HL-60 (cell line): ENCODE results near the gene RYR3.

Source experiments
- DNase-seq, 2 experiments: peaks; one replicate each; pipeline ENCODE4 v3.0.0-alpha.2; 2010 to 2020; ENCODE audit warnings: low read depth in 1 of 2, low spot score in 1 of 2
- H3K27ac ChIP-seq: fragments of 250-450 bp; sonication (Bioruptor Pico); replicated peaks from 2 replicates; pipeline ENCODE4 v1.5.1; 2020; ENCODE audit warnings: mild to moderate bottlenecking, moderate library complexity
- H3K27me3 ChIP-seq: fragments of 250-450 bp; sonication (Bioruptor Pico); 2 replicates; pipeline ENCODE4 v1.5.1; 2021; ENCODE audit warnings: mild to moderate bottlenecking, moderate library complexity; ENCODE audit not compliant: insufficient read depth, poor library complexity, severe bottlenecking
- H3K4me3 ChIP-seq: replicated peaks from 2 replicates; pipeline ENCODE4 v1.5.1; 2011; ENCODE audit warnings: mild to moderate bottlenecking, control low read depth, low read length; ENCODE audit not compliant: insufficient read depth
- CTCF ChIP-seq: IDR thresholded peaks from one replicate; pipeline ENCODE4 v1.5.1; 2011; ENCODE audit warnings: low read length, control low read depth, inconsistent platforms; ENCODE audit not compliant: insufficient read depth
- GABPA ChIP-seq: IDR thresholded peaks from 2 replicates; pipeline ENCODE4 v1.6.1; 2012; ENCODE audit warnings: low read depth
- POLR2AphosphoS5 ChIP-seq: IDR thresholded peaks from 2 replicates; pipeline ENCODE4 v1.6.1; 2012; ENCODE audit warnings: low read depth
- REST ChIP-seq: IDR thresholded peaks from 2 replicates; pipeline ENCODE4 v1.6.1; 2012; ENCODE audit warnings: low read depth; ENCODE audit not compliant: insufficient replicate concordance
- SPI1 ChIP-seq: IDR thresholded peaks from 2 replicates; pipeline ENCODE4 v1.6.1; 2012; ENCODE audit warnings: low read depth, mild to moderate bottlenecking, borderline replicate concordance

Gene RYR3

GRCh38 chr15:33445984-33446383 lies 135.2 kb downstream of the RYR3 start:
- TF ChIP-seq SPI1 (no peak), GABPA (no peak), REST (no peak), POLR2AphosphoS5 (no peak), CTCF (no peak)
- DNase-seq, result no peak
- no peak overlapping the region for H3K4me3 ChIP-seq
- no peak overlapping the region for H3K27ac ChIP-seq
- H3K27me3 ChIP-seq, result peaks cover 9% of the 10 kb centered on the region

GRCh38 chr15:33448151-33448550 lies 137.4 kb downstream of the RYR3 start:
- peaks cover 9% of the 10 kb centered on the region for H3K27me3 ChIP-seq
- TF ChIP-seq REST (no peak), SPI1 (no peak), CTCF (no peak), POLR2AphosphoS5 (no peak), GABPA (no peak)
- H3K4me3 ChIP-seq, result no peak overlapping the region
- H3K27ac ChIP-seq, result no peak overlapping the region
- no peak for DNase-seq

GRCh38 chr15:33448961-33449606 lies 138.3 kb downstream of the RYR3 start:
- H3K4me3 ChIP-seq, result no peak overlapping the region
- TF ChIP-seq GABPA, result no peak
- no peak for TF ChIP-seq CTCF
- TF ChIP-seq POLR2AphosphoS5, result no peak
- no peak for TF ChIP-seq REST
- no peak for TF ChIP-seq SPI1
- H3K27me3 ChIP-seq, result peaks cover 7% of the 10 kb centered on the region
- no peak for DNase-seq
- no peak overlapping the region for H3K27ac ChIP-seq
